Activated B cell treated with CpG ODN at 0.5 μM for 24 hours (primary cell): ENCODE results near the gene SELENOV. TPM values are rescaled to one million over a fixed set of nuclear protein-coding genes. Genes with fewer than 3 reads are reported as not detected.

Experiments used
- ATAC-seq: fragments of 200-7000 bp; cut with Tn5 transposase; one replicate; pipeline ENCODE4 v1.10.0; 2021; ENCODE audit warnings: low read depth, mild to moderate bottlenecking, moderate library complexity
- CTCF ChIA-PET: fragments of 350-600 bp; sonication (Branson Sonifier 250); formaldehyde crosslinking; loops from one replicate; lab custom pipeline; 2021; ENCODE audit warnings: antibody characterized with exemption; lab: Charles Lee
- POLR2A ChIA-PET: fragments of 350-600 bp; sonication (Branson Sonifier 250); formaldehyde crosslinking; loops from one replicate; lab custom pipeline; 2021; ENCODE audit warnings: antibody characterized with exemption; lab: Charles Lee
- DNase-seq: peaks from one replicate; pipeline ENCODE4 v3.0.0; 2022
- H3K27ac Mint-ChIP-seq: one replicate; pipeline ENCODE4 v1.8.0; 2020; ENCODE audit warnings: mixed read lengths
- H3K27me3 Mint-ChIP-seq: one replicate; pipeline ENCODE4 v1.8.0; 2021; ENCODE audit warnings: mixed read lengths
- H3K36me3 Mint-ChIP-seq: one replicate; pipeline ENCODE4 v1.8.0; 2021; ENCODE audit warnings: low read depth, mixed read lengths
- H3K4me1 Mint-ChIP-seq: one replicate; pipeline ENCODE4 v1.8.0; 2021; ENCODE audit warnings: mixed read lengths
- H3K4me3 Mint-ChIP-seq: one replicate; pipeline ENCODE4 v1.8.0; 2020; ENCODE audit warnings: mild to moderate bottlenecking, mixed read lengths
- H3K9me3 Mint-ChIP-seq: one replicate; pipeline ENCODE4 v1.8.0; 2020; ENCODE audit warnings: mixed read lengths
- CTCF ChIP-seq: fragments of 200-600 bp; IDR thresholded peaks from one replicate; pipeline ENCODE4 v1.8.0; 2022; ENCODE audit warnings: antibody characterized with exemption, mild to moderate bottlenecking
- intact Hi-C: fragments of 100-400 bp; cut with micrococcal nuclease; formaldehyde crosslinking; loops from one replicate; pipeline ENCODE4 v1.15.1; 2024
- total RNA-seq: library from RNA; stranded (reverse); gene quantifications from 2 replicates; pipeline ENCODE4 v1.2.3, GENCODE V29; 2022

SELENOV gene
- total RNA-seq, 1 donor from 2014 or later = not detected

GRCh38 chr19:39525205-39525604 lies 10.3 kb downstream of the SELENOV start:
- ChIA-PET POLR2A (interaction anchor here (0.7 kb wide), 1 partner anchor 32 kb away, joined by 3 read pairs; no protein-coding TSS in a partner anchor), CTCF (interaction anchor here (1.0 to 1.7 kb wide), 3 partner anchors 14 to 22 kb away, joined by 3 read pairs; no protein-coding TSS in a partner anchor)
- no peak for ATAC-seq
- no peaks in the 10 kb centered on the region for H3K9me3 Mint-ChIP-seq
- H3K4me1 Mint-ChIP-seq = no peaks in the 10 kb centered on the region
- no peak overlapping the region for H3K27ac Mint-ChIP-seq
- peaks cover 5% of the 10 kb centered on the region for H3K36me3 Mint-ChIP-seq
- H3K4me3 Mint-ChIP-seq = no peak overlapping the region
- intact Hi-C loops = no loop called here
- no peak for DNase-seq
- no peak for TF ChIP-seq CTCF
- no peaks in the 10 kb centered on the region for H3K27me3 Mint-ChIP-seq

- intact Hi-C loops = loop anchor here (1.0 to 5.0 kb wide), 9 partner anchors 8 to 422 kb away; partner anchors contain the start of genes EID2, PLEKHG2 and SAMD4B
- DNase-seq (no peak), ATAC-seq (no peak)
- H3K36me3 Mint-ChIP-seq = peaks cover 10% of the 10 kb centered on the region
- H3K27ac Mint-ChIP-seq = peak overlapping the region; percentile 35
- peak overlapping the region; percentile 95 for H3K4me3 Mint-ChIP-seq
- peaks cover 17% of the 10 kb centered on the region for H3K4me1 Mint-ChIP-seq
- H3K9me3 Mint-ChIP-seq = no peaks in the 10 kb centered on the region
- H3K27me3 Mint-ChIP-seq = no peaks in the 10 kb centered on the region
- ChIA-PET POLR2A (interaction anchor here (0.5 to 2.1 kb wide), 7 partner anchors 58 to 134 kb away, joined by 3 to 17 read pairs (median 4); partner anchors contain the start of genes PLEKHG2, RPS16 and SUPT5H), CTCF (interaction anchor here (0.8 to 3.8 kb wide), 8 partner anchors 33 to 409 kb away, joined by 3 to 20 read pairs (median 4); partner anchors contain the start of genes DLL3 and RPS16)
- TF ChIP-seq CTCF = no peak
These were observed 16.9 kb downstream of the SELENOV start for GRCh38 chr19:39531834-39532232.

GRCh38 chr19:39532233-39533002 lies 17.5 kb downstream of the SELENOV start, which contains the start of gene EID2B:
TSS of gene EID2B (minus strand) at chr19:39532852. CDS start at chr19:39532802, 50 bp downstream.
- Mint-ChIP-seq H3K27me3 (no peaks in the 10 kb centered on the region), H3K4me3 (peak within 1 kb of the TSS; percentile 95), H3K27ac (peak within 1 kb of the TSS; percentile 86), H3K36me3 (peaks cover 10% of the 10 kb centered on the region), H3K4me1 (peaks cover 18% of the 10 kb centered on the region), H3K9me3 (no peaks in the 10 kb centered on the region)
- peak; percentile 99 for ATAC-seq
- intact Hi-C loops = loop anchor here (1.0 to 5.0 kb wide), 10 partner anchors 8 to 422 kb away; partner anchors contain the start of genes EID2, PLEKHG2 and SAMD4B
- TF ChIP-seq CTCF = peak; percentile 96
- peak; percentile 88 for DNase-seq
- CTCF ChIA-PET = interaction anchor here (0.8 to 3.8 kb wide), 8 partner anchors 58 to 410 kb away, joined by 3 to 20 read pairs (median 5); partner anchors contain the start of gene RPS16
- POLR2A ChIA-PET = interaction anchor here (0.5 to 2.1 kb wide), 9 partner anchors 13 to 675 kb away, joined by 3 to 17 read pairs (median 4); partner anchors contain the start of genes PLEKHG2, RPS16 and SUPT5H

- intact Hi-C loops = loop anchor here (1.0 to 5.0 kb wide), 3 partner anchors 191 to 411 kb away; partner anchors contain the start of gene SAMD4B
- POLR2A ChIA-PET = interaction anchor here (0.5 to 2.1 kb wide), 8 partner anchors 59 to 676 kb away, joined by 3 to 17 read pairs (median 4); partner anchors contain the start of genes PLEKHG2, RPS16 and SUPT5H
- Mint-ChIP-seq H3K4me3 (peak overlapping the region; percentile 95), H3K36me3 (peaks cover 8% of the 10 kb centered on the region), H3K9me3 (no peaks in the 10 kb centered on the region), H3K27ac (no peak overlapping the region), H3K4me1 (peaks cover 24% of the 10 kb centered on the region), H3K27me3 (no peaks in the 10 kb centered on the region)
- CTCF ChIA-PET = interaction anchor here (1.2 to 3.8 kb wide), 5 partner anchors 59 to 411 kb away, joined by 4 to 20 read pairs (median 12); no protein-coding TSS in a partner anchor
- ATAC-seq = no peak
- no peak for DNase-seq
- no peak for TF ChIP-seq CTCF
These were observed 18.1 kb downstream of the SELENOV start for GRCh38 chr19:39533003-39533512.
